HCT116 (cell line): ENCODE measurements around the gene ARHGEF11. TPM values are rescaled to one million over a fixed set of nuclear protein-coding genes. Genes with fewer than 3 reads are reported as not detected.

Experiments
- ATAC-seq: fragments of 200-7000 bp; cut with Tn5 transposase; 2 replicates; pipeline ENCODE4 v1.9.1; 2020; ENCODE audit warnings: mild to moderate bottlenecking, moderate library complexity
- BruUV-seq: library from RNA; stranded (reverse); fragments of 400-500 nt; replicated peaks from 2 replicates; lab custom pipeline; 2021; lab: Mats Ljungman, UMichigan
- CTCF ChIA-PET: fragments of 300-600 bp; sonication (Branson Sonifier 250); formaldehyde crosslinking; loops from one replicate; lab custom pipeline; 2021; ENCODE audit warnings: antibody characterized with exemption; lab: Charles Lee
- POLR2A ChIA-PET: fragments of 300-600, 350-600 bp; sonication (Branson Sonifier 250); formaldehyde crosslinking; loops from one replicate; lab custom pipeline; 2021; ENCODE audit warnings: antibody characterized with exemption; lab: Charles Lee
- RAD21 ChIA-PET, 2 experiments: fragments of 300-600 bp; sonication (Branson Sonifier 250); formaldehyde crosslinking; loops; one replicate each; lab custom pipeline; 2023; ENCODE audit warnings: low total read pairs in 2 of 2; ENCODE audit not compliant: uncharacterized antibody in 2 of 2, unreplicated experiment in 2 of 2, low non-redundant PET in 1 of 2; lab: Charles Lee
- DNase-seq: peaks from one replicate; pipeline ENCODE4 v3.0.0-alpha.2; 2010; ENCODE audit warnings: low read depth, low spot score
- H2AFZ ChIP-seq: fragments of 200-600 bp; shearing (Covaris generic), sonication (generic); 2 replicates; pipeline ENCODE4 v1.6.1; 2017; ENCODE audit warnings: low read depth, mixed run types, mixed read lengths, antibody characterized with exemption, low read length; ENCODE audit not compliant: poor library complexity, severe bottlenecking
- H3K27ac ChIP-seq: 2 replicates; pipeline ENCODE4 v1.5.1; 2012; ENCODE audit warnings: low read depth, low read length
- H3K27me3 ChIP-seq: fragments of 200-600 bp; sonication (generic); 2 replicates; pipeline ENCODE4 v1.6.1; 2016; ENCODE audit warnings: mixed run types, low read length, mixed read lengths; ENCODE audit not compliant: insufficient read depth
- H3K36me3 ChIP-seq, 2 experiments: fragments of 200-500 bp in 1 of 2; fragments of 200-600 bp in 1 of 2; sonication (Bioruptor generic) in 1 of 2; sonication (generic) in 1 of 2; 2 replicates each; pipeline versions ENCODE4 v1.5.1 to v1.6.1; 2014 to 2016; ENCODE audit warnings: low read length in 2 of 2, inconsistent platforms in 1 of 2, mixed read lengths in 1 of 2, mixed run types in 1 of 2; ENCODE audit not compliant: insufficient read depth in 2 of 2, control insufficient read depth in 1 of 2
- H3K4me1 ChIP-seq, 2 experiments: fragments of 200-600 bp in 1 of 2; sonication (generic) in 1 of 2; 2 replicates each; pipeline versions ENCODE4 v1.5.1 to v1.6.1; 2012 to 2017; ENCODE audit warnings: low read length in 2 of 2, inconsistent platforms in 1 of 2, mild to moderate bottlenecking in 1 of 2, mixed read lengths in 1 of 2, mixed run types in 1 of 2, moderate library complexity in 1 of 2; ENCODE audit not compliant: insufficient read depth in 2 of 2, control insufficient read depth in 1 of 2
- H3K4me2 ChIP-seq: fragments of 200-600 bp; sonication (generic); 2 replicates; pipeline ENCODE4 v1.6.1; 2017; ENCODE audit warnings: mixed run types, low read length, mixed read lengths
- H3K4me3 ChIP-seq, 2 experiments: fragments of 200-600 bp in 1 of 2; sonication (generic) in 1 of 2; replicated peaks in 1 of 2; 2 replicates each; pipeline ENCODE4 v1.5.1; 2011 to 2016; ENCODE audit warnings: low read length in 2 of 2, control low read depth in 1 of 2, low read depth in 1 of 2, mild to moderate bottlenecking in 1 of 2, mixed read lengths in 1 of 2, mixed run types in 1 of 2
- H3K79me2 ChIP-seq: fragments of 200-600 bp; sonication (generic); 2 replicates; pipeline ENCODE4 v1.6.1; 2017; ENCODE audit warnings: mild to moderate bottlenecking, mixed run types, low read length, moderate library complexity, mixed read lengths; ENCODE audit not compliant: insufficient read depth
- H3K9ac ChIP-seq: fragments of 200-600 bp; sonication (generic); 2 replicates; pipeline ENCODE4 v1.6.1; 2016; ENCODE audit warnings: low read length, mixed read lengths
- H3K9me2 ChIP-seq: fragments of 200-600 bp; sonication (generic), shearing (Covaris generic); 2 replicates; pipeline ENCODE4 v1.6.1; 2017; ENCODE audit warnings: mixed run types, mild to moderate bottlenecking, moderate library complexity; ENCODE audit not compliant: insufficient read depth
- H3K9me3 ChIP-seq, 2 experiments: fragments of 200-500 bp in 1 of 2; fragments of 200-600 bp in 1 of 2; sonication (Bioruptor generic) in 1 of 2; sonication (generic) in 1 of 2; 2 replicates each; pipeline ENCODE4 v1.6.1; 2014 to 2017; ENCODE audit warnings: low read length in 2 of 2, mixed read lengths in 2 of 2, inconsistent platforms in 1 of 2, low read depth in 1 of 2, mild to moderate bottlenecking in 1 of 2, mixed run types in 1 of 2, moderate library complexity in 1 of 2; ENCODE audit not compliant: control insufficient read depth in 1 of 2, insufficient read depth in 1 of 2
- H4K20me1 ChIP-seq: fragments of 200-600 bp; sonication (generic), shearing (Covaris generic); 2 replicates; pipeline ENCODE4 v1.6.1; 2017; ENCODE audit warnings: mixed run types, mild to moderate bottlenecking, moderate library complexity; ENCODE audit not compliant: insufficient read depth
- YY1 ChIP-seq: IDR thresholded peaks from 2 replicates; pipeline ENCODE4 v1.6.1; 2011; ENCODE audit warnings: low read length, low read depth, moderate library complexity, mild to moderate bottlenecking; ENCODE audit not compliant: insufficient replicate concordance; ENCODE audit errors: extremely low read depth
- intact Hi-C: fragments of 100-400 bp; cut with micrococcal nuclease; formaldehyde crosslinking; loops from 2 replicates; pipeline ENCODE4 v1.10.0; 2022
- total RNA-seq: library from RNA; stranded (reverse); gene quantifications from one replicate; pipeline ENCODE4 v1.2.1, GENCODE V29; 2021; ENCODE audit not compliant: unreplicated experiment
- TF ChIP-seq, protein P1 (sequence below): IDR thresholded peaks from 2 replicates; pipeline ENCODE4 v1.6.1; 2011; ENCODE audit warnings: mild to moderate bottlenecking, low read length, moderate library complexity; ENCODE audit not compliant: insufficient replicate concordance; ENCODE audit errors: extremely low read depth
- TF ChIP-seq, protein P2 (sequence below), 3 experiments: fragments of 200-600 bp in 1 of 3; sonication (generic) in 1 of 3; IDR thresholded peaks in 2 of 3; conservative IDR thresholded peaks in 1 of 3; 2 replicates each; pipeline ENCODE4 v1.5.1; 2012 to 2017; ENCODE audit warnings: low read depth in 2 of 3, low read length in 2 of 3, antibody characterized with exemption in 1 of 3, borderline replicate concordance in 1 of 3, control low read depth in 1 of 3, mild to moderate bottlenecking in 1 of 3, mixed read lengths in 1 of 3, mixed run types in 1 of 3, moderate library complexity in 1 of 3; ENCODE audit not compliant: insufficient read depth in 1 of 3

The ARHGEF11 gene
- total RNA-seq, 1 experiment from 2014 or later, result 28.9 TPM

DNA sequence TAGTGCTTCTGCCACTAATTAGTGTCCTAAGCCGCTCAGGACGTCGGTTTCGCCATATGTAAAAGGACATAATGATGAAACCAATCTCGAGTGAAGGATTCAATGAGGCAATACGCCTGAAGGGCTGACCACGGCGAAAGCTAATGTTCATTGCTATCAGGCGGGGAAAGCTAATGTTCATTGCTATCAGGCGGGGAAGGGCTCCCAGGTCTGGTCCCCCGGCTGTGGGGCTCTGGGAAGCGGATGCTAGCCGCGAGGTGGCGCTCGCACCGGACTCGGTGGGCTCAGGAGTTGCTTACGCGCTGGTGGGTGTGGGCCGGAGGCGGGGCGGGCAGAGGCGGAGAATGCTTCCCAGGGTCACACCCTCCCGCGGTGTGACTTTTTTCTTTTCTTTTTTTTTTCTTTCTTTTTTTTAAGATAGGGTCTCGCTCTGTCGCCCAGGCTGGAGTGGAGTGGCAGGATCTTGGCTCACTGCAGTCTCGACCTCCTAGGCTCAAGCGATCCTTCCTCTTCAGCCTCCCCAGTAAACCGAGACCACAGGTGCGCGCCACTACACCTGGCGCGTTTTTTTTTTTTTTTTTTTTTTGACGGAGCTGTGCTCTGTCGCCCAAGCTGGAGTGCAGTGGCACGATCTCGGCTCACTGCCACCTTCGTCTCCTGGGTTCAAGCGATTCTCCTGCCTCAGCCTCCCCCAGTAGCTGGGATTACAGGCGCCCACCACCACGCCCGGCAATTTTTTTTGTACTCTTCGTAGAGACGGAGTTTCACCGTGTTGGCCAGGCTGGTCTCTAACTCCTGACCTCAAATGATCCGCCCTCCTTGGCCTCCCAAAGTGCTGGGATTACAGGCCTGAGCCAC lies 153.1 kb downstream of the ARHGEF11 start:
- Histone ChIP-seq H3K27ac (no peak overlapping the region), H3K4me1 (peaks cover 24 to 60% of the 10 kb centered on the region in 2 experiments), H3K36me3 (no peaks in the 10 kb centered on the region), H4K20me1 (no peaks in the 10 kb centered on the region), H3K4me2 (peak overlapping the region; percentile 62), H3K79me2 (no peaks in the 10 kb centered on the region), H3K27me3 (no peaks in the 10 kb centered on the region), H3K9ac (peak overlapping the region; percentile 10; the same call in 1 of the 2 replicates), H3K9me3 (no peaks in the 10 kb centered on the region), H2AFZ (peak overlapping the region; percentile 87), H3K4me3 (peak overlapping the region in 1 of 2 experiments; percentile 18; a peak in 1 of 4 replicates)
- BruUV-seq, result no TSS peak
- peak; percentile 77 for ATAC-seq
- RAD21 ChIA-PET, result interaction anchor here (0.6 to 1.5 kb wide), 6 partner anchors 28 to 300 kb away, joined by 3 to 4 read pairs (median 3); partner anchors contain the start of gene LRRC71 (in 1 of the 2)
- CTCF ChIA-PET, result interaction anchor here (0.6 to 4.6 kb wide), 11 partner anchors 9 to 264 kb away, joined by 3 to 62 read pairs (median 4); partner anchors contain the start of gene LRRC71
- POLR2A ChIA-PET, result no interaction called here
- no peak for TF ChIP-seq YY1
- TF ChIP-seq, protein P1, sequence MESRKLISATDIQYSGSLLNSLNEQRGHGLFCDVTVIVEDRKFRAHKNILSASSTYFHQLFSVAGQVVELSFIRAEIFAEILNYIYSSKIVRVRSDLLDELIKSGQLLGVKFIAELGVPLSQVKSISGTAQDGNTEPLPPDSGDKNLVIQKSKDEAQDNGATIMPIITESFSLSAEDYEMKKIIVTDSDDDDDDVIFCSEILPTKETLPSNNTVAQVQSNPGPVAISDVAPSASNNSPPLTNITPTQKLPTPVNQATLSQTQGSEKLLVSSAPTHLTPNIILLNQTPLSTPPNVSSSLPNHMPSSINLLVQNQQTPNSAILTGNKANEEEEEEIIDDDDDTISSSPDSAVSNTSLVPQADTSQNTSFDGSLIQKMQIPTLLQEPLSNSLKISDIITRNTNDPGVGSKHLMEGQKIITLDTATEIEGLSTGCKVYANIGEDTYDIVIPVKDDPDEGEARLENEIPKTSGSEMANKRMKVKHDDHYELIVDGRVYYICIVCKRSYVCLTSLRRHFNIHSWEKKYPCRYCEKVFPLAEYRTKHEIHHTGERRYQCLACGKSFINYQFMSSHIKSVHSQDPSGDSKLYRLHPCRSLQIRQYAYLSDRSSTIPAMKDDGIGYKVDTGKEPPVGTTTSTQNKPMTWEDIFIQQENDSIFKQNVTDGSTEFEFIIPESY, result no peak
- TF ChIP-seq, protein P2, sequence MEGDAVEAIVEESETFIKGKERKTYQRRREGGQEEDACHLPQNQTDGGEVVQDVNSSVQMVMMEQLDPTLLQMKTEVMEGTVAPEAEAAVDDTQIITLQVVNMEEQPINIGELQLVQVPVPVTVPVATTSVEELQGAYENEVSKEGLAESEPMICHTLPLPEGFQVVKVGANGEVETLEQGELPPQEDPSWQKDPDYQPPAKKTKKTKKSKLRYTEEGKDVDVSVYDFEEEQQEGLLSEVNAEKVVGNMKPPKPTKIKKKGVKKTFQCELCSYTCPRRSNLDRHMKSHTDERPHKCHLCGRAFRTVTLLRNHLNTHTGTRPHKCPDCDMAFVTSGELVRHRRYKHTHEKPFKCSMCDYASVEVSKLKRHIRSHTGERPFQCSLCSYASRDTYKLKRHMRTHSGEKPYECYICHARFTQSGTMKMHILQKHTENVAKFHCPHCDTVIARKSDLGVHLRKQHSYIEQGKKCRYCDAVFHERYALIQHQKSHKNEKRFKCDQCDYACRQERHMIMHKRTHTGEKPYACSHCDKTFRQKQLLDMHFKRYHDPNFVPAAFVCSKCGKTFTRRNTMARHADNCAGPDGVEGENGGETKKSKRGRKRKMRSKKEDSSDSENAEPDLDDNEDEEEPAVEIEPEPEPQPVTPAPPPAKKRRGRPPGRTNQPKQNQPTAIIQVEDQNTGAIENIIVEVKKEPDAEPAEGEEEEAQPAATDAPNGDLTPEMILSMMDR (IDR thresholded peaks at IDR 0.05 in 2 of 3, conservative IDR thresholded peaks at IDR 0.05 in 1 of 3; ENCODE audit: borderline replicate concordance in 1 of 3, insufficient read depth in 1 of 3, low read depth in 2 of 3, low read length in 2 of 3), result peak in 2 of 3 experiments; percentile 86 to 89; a peak in 4 of 6 replicates
- TF ChIP-seq, all 23 proteins: peak for 1
- H3K9me2 ChIP-seq, result no peaks in the 10 kb centered on the region
- intact Hi-C loops, result loop anchor here (1.0 kb wide), 1 partner anchor 35 kb away; no protein-coding TSS in a partner anchor
- DNase-seq, result peak; percentile 75
